Measurements from ENCODE around the gene MLANA. TPM values are rescaled to one million over a fixed set of nuclear protein-coding genes. Genes with fewer than 3 reads are reported as not detected.

MLANA gene
- total and polyA plus RNA-seq, 10 of the 15 experiments (the other 5 are each of a cell fraction or from before 2014, with no cell fraction given) = 0.11 to 0.26 (median 0.13) TPM; not detected in 6

DNA sequence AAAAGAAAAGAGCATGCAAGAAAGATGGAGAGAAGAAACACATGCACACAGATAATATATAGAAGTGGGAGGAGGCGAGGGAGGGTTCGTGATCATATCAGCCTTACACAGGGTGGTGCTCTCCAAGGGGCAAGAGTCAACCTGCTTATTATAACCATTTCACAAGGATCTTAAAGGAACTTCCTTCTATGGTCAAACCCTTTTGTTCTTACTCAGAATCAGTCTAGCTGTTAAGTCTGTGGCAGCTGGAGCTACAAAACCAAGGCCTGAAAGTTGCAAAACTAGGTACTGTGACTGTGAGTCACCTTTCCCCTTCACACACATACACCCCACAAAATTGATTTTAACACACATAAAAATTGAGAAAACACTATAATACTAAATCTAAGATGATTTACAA lies 39.2 kb upstream of the MLANA start (continued):
- TF ChIP-seq RAD21 (IDR thresholded peaks at IDR 0.05; ENCODE audit: insufficient read depth, low read depth, low read length) = no peak
- TF ChIP-seq STAT1 (conservative IDR thresholded peaks at IDR 0.05) = no peak
- TF ChIP-seq CHD2 (IDR thresholded peaks at IDR 0.05; ENCODE audit: borderline replicate concordance, low read depth, low read length) = no peak; the same call in 1 of the 2 replicates
- TF ChIP-seq, protein P1, sequence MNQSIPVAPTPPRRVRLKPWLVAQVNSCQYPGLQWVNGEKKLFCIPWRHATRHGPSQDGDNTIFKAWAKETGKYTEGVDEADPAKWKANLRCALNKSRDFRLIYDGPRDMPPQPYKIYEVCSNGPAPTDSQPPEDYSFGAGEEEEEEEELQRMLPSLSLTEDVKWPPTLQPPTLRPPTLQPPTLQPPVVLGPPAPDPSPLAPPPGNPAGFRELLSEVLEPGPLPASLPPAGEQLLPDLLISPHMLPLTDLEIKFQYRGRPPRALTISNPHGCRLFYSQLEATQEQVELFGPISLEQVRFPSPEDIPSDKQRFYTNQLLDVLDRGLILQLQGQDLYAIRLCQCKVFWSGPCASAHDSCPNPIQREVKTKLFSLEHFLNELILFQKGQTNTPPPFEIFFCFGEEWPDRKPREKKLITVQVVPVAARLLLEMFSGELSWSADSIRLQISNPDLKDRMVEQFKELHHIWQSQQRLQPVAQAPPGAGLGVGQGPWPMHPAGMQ (IDR thresholded peaks at IDR 0.05; ENCODE audit: borderline replicate concordance) = no peak
- no peak for TF ChIP-seq NRF1 (conservative IDR thresholded peaks at IDR 0.05; ENCODE audit: low read depth, low read length)
- TF ChIP-seq, protein P2, sequence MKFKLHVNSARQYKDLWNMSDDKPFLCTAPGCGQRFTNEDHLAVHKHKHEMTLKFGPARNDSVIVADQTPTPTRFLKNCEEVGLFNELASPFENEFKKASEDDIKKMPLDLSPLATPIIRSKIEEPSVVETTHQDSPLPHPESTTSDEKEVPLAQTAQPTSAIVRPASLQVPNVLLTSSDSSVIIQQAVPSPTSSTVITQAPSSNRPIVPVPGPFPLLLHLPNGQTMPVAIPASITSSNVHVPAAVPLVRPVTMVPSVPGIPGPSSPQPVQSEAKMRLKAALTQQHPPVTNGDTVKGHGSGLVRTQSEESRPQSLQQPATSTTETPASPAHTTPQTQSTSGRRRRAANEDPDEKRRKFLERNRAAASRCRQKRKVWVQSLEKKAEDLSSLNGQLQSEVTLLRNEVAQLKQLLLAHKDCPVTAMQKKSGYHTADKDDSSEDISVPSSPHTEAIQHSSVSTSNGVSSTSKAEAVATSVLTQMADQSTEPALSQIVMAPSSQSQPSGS (IDR thresholded peaks at IDR 0.05; ENCODE audit: low read length) = peak; percentile 42; the same call in 1 of the 2 replicates
- no peak for TF ChIP-seq SIX5 (IDR thresholded peaks at IDR 0.05; ENCODE audit: low read depth, low read length, severe bottlenecking)
- TF ChIP-seq PAX5 (IDR thresholded peaks at IDR 0.05; ENCODE audit: borderline replicate concordance, low read depth, low read length) = peak; percentile 72; the same call in 1 of the 2 replicates
- no peak for TF ChIP-seq MTA3 (IDR thresholded peaks at IDR 0.05; ENCODE audit: borderline replicate concordance, low read length)
- peak; percentile 96 for TF ChIP-seq ELK1 (IDR thresholded peaks at IDR 0.05; ENCODE audit: low read depth, low read length)
- TF ChIP-seq ZNF622 (IDR thresholded peaks at IDR 0.05) = no peak
- TF ChIP-seq TCF7 (IDR thresholded peaks at IDR 0.05; ENCODE audit: borderline replicate concordance) = no peak
- no peak for TF ChIP-seq SMARCA5 (IDR thresholded peaks at IDR 0.05)
- TF ChIP-seq ZNF384 (IDR thresholded peaks at IDR 0.05; ENCODE audit: borderline replicate concordance, low read depth, low read length) = no peak
- TF ChIP-seq PKNOX1 (IDR thresholded peaks at IDR 0.05) = peak; percentile 32; the same call in 1 of the 2 replicates
- no peak for TF ChIP-seq ZNF24 (IDR thresholded peaks at IDR 0.05)
- peak; percentile 41 to 62; a peak in 2 of 4 replicates for TF ChIP-seq IKZF2 (IDR thresholded peaks at IDR 0.05)
- TF ChIP-seq FOXM1 (IDR thresholded peaks at IDR 0.05; ENCODE audit: low read depth, low read length) = no peak; the same call in 1 of the 2 replicates
- TF ChIP-seq JUNB (IDR thresholded peaks at IDR 0.05) = peak; percentile 90
- no peak for TF ChIP-seq NR2C2 (IDR thresholded peaks at IDR 0.05; ENCODE audit: borderline replicate concordance, control insufficient read depth, insufficient read length, low read depth)
- TF ChIP-seq, protein P3, sequence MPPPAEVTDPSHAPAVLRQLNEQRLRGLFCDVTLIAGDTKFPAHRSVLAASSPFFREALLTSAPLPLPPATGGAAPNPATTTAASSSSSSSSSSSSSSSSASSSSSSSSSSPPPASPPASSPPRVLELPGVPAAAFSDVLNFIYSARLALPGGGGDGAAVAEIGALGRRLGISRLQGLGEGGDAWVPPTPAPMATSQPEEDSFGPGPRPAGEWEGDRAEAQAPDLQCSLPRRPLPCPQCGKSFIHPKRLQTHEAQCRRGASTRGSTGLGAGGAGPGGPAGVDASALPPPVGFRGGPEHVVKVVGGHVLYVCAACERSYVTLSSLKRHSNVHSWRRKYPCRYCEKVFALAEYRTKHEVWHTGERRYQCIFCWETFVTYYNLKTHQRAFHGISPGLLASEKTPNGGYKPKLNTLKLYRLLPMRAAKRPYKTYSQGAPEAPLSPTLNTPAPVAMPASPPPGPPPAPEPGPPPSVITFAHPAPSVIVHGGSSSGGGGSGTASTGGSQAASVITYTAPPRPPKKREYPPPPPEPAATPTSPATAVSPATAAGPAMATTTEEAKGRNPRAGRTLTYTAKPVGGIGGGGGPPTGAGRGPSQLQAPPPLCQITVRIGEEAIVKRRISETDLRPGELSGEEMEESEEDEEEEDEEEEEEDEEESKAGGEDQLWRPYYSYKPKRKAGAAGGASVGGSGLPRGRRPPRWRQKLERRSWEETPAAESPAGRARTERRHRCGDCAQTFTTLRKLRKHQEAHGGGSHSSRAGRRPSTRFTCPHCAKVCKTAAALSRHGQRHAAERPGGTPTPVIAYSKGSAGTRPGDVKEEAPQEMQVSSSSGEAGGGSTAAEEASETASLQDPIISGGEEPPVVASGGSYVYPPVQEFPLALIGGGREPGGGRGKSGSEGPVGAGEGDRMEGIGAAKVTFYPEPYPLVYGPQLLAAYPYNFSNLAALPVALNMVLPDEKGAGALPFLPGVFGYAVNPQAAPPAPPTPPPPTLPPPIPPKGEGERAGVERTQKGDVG (CRISPR knock-in tag; IDR thresholded peaks at IDR 0.05) = no peak
